ENCODE measurements around the gene DPP10.
"Not testable (repeated sequence)": the region's sequence is repeated elsewhere in the genome, so short reads cannot be mapped to it uniquely, and the experiment has no call there.

DPP10 gene

DNA sequence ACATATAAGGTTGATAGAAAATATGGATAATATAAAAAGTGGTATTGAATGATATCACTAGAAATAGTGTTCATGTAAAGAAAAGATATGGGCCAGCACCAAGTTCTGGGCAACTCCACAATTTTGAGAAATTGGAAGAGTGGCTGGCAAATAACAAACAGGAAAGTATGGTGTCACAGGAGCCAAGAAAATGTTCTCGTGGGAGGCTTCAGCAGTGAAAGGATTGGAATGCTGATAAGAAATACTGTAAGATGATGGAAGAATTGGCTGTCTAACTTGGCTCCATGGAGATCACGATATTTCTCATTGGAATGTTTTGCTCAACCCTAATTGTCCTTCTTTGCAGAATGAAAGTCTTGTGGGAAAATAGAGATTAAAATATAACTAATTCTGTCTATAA lies 856.8 kb downstream of the DPP10 start:
- no peak for DNase-seq

DNA sequence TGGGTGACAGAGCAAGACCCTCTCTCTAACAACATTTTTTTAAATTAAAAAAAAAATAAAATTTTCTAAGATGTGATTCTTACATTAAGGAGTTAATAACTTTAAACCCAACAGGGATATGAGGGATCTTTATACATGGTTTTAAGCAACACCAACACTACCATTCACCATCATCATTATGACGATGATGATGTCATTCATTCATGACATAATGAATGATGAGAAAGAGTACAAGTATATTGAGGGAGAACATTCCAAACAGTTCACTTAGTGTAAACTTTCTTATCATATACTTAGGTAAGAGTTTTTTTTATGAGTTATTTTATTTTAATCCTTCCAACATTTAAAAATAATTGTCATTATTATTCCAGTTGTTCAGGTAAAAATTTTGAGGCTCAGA lies 863.3 kb downstream of the DPP10 start:
- no peak for DNase-seq

DNA sequence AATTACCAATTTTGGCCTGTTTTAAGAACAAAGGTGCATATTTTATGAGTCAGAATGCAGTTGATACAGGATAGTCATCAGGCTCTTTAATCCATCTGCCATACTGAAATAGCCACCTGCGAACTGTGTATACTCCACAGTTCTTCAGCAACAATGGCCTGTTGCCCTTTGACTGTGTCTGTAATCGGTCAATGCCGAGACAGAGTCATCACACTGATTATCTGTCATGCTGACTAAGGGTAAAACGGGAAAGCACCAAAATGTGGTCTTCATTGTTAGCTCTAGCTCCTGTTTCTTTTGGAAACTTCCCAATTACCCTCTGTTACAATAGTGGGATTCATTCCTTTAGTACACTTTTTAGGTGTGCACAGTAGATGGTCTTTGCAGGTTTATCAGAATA lies 871.7 kb downstream of the DPP10 start:
- no peak for DNase-seq

DNA sequence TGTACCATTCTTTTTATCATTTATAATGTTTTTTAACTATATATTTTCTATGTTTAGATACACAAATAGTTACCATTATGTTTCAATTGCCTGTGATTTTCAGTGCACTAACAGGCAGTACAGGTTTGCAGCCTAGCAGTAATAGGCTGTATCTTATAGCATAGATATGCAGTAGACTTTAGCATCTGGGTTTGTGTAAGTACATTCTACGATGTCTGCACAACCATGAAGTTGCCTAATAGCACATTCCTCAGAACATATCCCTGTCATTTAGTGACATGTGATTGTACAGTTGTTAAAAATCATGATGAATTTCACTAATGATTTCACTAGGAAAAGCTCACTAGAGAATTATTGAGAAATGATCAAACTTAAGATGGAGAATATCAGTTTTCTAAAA lies 884.6 kb downstream of the DPP10 start:
- no peak for DNase-seq

DNA sequence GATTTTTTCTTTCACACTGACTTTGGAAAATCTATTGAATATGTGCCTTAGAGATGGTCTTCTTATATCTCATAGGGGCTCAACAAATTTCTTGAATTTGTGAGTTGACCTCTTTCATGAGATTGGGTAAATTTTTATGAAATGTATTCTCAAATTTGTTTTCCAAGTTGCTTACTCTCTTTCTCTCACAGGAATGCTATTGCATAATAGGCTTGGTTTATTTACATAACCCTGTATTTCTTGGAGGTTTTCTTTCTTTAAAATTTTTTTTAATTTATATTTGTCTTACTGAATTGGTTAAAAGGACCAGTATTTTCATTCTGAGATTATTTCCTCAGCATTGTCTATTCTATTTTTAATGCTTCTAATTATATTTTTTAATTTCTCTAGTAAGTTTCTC lies 917.1 kb downstream of the DPP10 start:
- no peak for DNase-seq

DNA sequence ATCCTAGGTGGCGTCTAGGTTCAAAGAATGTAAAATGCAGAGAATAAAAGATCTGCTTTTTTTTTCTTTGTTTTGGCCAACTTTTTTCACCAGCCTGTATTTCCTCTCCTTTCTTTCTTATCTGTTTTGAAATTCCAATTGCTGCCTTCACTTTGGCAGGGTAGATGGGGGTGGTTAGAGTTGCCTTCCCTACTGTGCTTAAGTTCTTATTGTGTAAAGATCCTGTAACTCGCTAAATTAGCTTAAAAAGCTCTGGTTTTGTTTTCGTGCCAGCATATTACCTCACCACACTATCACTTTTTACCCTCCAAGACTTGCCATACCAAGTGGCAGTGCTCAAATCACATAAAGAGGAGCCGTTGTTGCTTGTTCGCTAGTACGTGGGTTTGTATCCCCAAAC lies 921.7 kb downstream of the DPP10 start:
- DNase-seq, result no peak

DNA sequence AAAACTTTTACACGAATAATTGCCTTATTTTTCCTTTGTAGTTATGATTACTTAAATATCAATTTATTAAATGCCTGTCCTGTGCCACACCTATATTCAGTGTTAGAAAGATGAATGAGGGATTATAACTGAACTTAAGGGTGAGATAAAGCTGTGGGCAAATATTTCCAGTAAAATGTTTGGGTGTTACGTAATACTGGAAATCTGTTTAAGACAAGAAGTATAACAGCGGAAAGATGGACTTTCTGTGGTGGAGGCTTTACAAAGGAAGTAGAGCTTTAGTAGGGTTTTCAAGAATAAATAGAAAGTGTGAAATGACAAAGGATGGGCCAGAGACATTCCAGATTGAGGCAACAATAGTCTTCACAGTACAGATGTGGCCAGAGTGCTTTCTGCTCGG lies 927.0 kb downstream of the DPP10 start:
- DNase-seq, result no peak

DNA sequence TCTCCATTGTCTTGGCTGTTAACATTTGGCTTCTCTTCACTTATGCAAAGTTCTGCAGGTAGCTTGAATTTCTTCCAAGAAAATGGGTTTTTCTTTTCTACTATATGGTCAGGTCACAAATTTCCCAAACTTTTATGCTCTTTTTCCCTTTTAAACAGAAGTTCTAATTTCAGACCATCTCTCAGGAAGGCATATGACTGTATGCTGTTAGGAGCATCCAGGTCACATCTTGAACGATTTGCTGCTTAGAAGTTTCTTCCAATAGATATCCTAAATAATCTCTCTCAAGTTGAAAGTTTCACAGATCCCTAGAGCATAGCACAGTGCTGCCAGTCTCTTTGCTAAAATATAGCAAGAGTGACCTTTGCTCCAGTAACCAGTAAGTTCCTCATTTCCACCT lies 932.5 kb downstream of the DPP10 start:
- no peak for DNase-seq

DNA sequence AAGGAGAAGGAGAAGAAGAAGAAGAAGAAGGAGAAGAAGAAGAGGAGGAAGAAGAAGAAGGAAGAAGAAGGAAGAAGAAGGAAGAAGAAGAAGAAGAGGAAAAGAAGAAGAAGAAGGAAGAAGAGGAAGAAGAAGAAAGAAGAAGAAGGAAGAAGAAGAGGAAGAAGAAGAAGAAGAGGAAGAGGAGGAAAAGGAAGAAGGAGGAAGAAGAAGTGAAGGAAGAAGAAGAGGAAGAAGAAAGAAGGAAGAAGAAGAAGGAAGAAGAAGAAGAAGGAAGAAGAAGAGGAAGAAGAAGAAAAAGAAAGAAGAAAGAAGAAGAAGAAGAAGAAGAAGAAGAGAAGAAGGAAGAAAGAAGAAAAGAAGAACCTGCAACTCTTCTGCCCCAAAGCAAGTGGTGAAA lies 942.0 kb downstream of the DPP10 start:
- no peak for DNase-seq

DNA sequence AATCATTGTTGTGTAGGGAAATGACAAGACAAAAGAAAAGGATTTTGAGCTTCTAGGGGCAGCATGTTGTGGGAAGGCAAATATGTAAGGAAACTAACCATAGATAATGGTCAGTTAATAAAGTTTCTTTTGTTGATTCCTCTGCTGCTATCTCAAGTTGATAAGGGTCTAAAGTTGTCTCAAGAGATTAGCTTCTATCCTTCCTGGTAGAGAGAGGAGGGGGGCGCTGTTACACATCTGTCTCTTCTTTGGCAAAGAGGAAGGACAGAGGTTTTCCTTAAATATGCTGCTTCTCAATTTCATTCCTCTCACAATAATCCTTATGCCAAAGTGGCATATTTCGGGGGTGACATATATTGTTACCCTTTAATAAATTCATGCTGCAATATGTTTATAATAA lies 944.0 kb downstream of the DPP10 start:
- DNase-seq, result no peak

DNA sequence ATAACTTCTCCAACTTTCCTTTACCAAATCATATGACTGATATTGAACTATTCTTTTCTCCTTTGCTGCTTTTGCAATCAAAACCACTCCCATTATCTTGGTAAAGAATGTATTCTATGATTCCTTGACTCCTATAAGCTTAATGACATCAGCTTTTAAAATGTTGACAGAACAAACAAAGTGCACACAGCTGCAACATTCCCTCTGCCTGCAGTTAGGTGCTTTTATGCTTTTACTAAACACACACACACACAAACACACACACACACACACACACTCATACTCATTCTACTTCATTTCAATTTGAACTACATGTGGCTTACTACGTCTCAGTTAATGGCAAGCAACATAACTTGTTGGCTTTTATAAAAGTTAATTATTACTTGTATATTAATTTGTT lies 946.6 kb downstream of the DPP10 start:
- DNase-seq, result no peak

DNA sequence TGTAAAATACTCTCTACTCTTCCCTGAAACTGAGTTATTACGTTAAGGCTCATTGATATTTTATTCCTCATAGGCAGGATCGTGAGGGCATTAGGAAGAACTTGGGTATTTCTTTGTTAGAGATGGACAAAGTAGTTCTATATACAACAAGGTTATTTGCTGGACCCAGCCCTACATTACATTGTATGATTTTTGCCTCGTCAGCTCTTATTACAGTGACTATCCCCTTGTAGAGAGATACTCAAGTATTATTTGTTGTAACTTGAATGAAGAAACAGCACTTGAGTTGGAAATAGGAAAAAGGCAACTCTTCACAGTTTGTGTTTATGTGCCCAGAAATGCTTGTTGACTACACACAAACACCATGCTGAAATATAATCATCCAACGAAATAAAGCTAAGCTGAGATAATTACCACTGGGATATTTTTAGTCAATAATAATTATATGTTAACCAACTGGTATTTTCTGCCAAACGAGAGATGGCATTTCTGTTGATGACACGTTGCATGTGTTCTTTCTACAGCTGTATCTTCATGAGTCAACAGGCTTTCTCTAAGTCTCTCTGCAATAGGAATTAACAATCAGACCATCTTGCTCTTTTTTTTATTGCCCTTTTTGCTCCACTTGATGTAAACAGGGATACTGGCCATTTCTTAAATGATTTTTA lies 947.6 kb downstream of the DPP10 start:
- DNase-seq, result no peak

DNA sequence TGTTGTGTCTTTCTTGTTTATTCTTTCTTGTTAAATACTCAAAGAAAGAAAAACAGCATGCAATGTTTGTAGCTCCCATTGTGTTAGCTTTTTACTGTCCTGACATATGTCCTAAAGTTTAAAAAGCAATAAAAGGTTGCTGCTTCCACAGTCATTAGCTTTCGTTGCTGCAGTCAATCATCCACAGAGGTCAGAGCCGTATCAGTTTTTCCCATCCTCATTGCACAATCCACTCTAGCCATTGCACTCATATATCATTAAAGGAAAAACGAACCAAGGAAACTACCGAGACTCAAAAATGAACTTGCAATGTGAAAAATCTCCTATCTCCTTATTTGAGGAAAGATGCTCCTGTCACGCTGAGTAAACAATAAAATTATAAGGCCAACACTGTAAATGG lies 954.1 kb downstream of the DPP10 start:
- no peak for DNase-seq

DNA sequence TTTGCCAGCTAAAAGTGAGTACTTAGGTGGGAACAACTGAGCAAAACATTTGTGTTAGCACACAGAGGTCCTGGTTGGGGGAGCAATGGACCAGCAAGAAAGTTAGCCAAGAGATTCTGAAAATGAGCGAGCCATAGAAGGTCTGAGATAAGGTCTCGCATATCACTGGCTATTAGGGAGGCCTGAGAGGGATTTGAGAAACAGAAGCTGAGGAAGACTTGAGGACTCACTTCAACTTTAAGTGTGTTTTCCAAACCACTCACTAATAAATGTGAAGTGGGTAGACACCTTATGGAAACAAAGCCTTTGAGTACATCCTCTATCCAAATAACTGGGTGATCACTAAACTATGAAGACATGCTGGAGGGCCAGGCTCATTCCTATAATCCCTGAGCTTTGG lies 958.5 kb downstream of the DPP10 start:
- DNase-seq, result no peak

DNA sequence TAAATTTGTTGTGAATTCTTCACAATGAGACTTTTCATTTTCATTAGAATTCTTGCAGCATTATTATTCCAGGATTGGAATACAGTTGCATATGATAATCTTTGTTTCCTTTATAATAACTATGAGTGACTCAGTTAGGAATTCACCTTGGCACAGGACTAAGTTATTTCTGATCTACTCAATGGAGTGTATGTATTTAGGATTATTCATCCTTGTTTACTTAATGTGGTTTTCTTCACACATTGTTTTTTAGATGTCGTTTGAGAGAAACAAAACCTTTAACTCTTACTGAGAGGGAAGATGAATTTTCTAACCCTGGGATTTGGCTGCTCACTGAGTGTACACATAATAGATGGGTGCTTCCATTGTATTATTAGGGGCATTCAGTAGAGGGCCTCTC lies 970.1 kb downstream of the DPP10 start:
- no peak for DNase-seq

DNA sequence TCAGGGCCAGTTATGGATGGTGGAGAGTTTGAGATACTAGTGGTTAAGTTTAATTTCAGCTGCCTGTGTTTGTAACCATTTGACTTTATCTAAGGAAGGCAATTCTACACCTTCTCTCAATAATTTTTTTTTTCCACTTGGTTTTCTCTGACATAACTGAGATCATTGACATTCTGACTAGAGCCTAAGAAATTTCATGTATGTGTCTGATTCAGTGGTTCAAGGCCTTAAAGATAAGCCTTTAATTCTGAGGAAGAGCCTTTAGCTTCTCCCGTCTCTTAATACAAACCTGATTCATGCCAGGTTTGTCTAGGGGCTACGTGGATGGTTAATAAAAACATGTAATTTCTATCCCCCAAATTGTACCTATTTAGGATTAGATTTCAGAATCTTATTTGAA lies 971.4 kb downstream of the DPP10 start:
- DNase-seq, result no peak

DNA sequence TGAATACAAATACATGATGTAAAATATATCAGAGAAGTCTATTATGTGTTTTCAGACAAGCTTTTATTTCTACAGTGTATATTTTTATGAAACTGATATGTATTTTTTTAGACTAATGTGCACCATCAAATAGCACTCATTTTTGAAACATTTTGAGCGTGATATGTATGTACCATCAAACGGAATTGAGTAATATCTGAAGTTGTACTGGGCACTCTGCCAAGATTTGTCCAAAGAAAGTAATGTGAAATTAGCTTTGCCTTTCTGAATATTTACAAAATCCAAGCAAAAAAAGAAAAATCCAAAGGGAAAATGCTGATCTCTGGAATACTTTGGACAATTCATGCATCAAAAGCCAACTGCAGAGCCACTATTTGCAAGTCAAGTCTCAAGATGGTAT lies 972.0 kb downstream of the DPP10 start:
- DNase-seq, result no peak

DNA sequence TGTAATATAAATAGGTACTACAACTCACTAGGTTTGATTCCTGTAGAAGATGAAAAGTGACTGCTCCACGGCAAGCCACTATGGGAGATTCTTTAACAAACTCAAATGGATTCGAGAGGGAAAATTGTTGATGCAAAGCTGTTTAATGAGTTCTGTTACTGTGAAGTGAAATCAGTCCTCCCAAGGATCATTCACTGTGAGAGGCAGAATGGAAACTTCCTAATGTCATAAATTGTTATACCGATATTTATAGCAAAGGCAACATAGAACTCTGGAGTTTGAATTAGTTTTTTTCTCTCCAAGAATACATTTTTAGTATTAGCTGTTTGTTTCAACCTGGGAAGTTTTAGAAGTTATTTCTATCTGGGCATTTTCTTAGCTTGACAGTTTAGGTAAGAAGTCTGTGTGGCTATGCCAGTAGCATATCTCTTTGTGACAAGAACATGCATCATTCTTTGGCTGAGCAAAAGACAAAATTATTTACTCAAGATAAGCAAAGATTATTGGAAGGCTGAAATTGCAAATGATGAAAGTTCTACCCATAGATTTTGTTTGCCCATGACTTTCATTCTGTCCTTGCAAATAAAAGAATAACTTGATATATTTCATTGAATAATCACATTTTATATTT lies 979.7 kb downstream of the DPP10 start:
- DNase-seq, result no peak

DNA sequence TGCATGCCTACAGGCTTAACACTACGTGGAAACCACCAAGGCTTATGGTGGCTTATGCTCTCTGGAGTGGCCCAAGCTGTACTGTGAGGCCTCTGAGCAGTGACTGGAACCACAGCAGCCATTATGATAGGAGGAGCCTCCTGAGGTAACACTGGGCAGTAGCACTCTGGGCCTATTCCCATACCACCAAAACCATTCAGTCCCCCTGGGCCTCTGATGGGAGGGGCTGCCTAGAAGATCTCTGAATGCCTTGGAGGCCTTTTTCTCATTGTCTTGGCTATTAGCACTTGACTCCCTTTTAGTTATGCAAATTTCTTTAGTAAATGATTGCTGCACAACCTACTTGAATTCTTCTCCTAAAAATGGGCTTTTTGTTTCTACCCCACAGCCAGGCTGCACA lies 985.0 kb downstream of the DPP10 start:
- DNase-seq, result no peak

DNA sequence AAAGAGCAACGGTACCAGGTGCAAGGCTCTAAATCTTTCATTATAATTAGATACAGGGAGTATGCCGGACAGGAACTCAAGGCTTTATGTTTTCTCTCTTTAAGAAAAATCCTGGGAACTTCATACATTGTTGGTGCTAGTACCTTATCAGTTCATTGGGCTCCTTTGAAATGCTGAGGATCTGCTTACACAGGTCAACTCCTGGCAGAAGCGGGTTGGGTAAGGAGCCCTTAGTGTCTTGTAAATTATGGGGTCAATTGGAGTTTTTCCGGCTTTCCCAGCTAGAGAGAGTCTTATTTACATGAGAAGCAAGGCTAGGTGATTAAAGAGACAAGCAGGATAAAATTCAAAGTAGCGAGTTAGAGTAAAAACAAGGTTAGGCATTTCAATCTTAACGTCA lies 998.3 kb downstream of the DPP10 start:
- DNase-seq, result not testable (repeated sequence)

DNA sequence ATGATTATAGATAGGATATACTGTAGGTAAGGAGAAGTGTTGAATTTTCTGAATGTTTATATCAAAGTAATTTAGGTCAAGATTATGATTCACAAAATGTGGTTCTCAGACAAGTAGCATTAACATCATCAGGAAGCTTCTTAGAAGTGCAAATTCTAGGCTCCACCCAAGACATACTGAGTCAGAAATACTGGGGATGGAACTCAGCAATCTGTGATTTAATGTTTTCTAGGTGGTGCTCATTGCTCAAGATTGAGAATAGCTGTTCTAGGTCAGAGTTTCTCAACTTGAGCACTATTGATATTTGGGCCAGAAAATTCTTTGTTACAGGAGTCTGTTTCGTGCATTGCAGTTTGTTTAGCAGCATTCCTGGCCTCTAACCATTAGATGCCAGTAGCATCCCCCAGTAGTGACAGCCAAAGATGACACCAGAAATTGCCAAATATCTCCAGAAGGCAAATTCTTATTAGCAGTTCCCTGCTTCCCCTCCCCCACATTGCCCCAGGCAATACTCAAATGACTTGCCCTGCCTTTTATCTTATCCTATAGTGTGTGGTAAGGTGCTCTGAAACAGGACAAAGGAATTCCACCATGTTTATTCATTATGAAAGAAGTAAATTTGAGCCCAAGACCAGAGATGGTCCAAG lies 1001.2 kb downstream of the DPP10 start:
- DNase-seq, result no peak

DNA sequence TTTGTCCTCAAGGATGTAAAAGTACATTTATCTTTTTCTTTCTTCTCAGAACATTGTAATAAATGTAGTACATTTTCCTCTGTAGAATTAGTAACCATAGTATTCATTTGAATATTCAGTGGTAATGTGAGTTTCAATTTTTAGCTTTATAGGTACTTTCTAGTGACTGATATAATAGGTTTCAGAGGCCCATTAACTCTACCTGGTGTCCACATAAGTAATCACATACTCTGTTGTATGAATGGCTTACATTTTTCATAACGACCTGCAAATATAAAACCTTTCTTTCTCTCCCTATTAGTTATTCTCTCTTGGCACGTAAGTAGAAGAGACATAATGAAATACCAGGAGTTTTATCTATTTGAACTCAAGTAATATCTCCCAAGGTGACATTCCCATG lies 1017.6 kb downstream of the DPP10 start:
- no peak for DNase-seq

DNA sequence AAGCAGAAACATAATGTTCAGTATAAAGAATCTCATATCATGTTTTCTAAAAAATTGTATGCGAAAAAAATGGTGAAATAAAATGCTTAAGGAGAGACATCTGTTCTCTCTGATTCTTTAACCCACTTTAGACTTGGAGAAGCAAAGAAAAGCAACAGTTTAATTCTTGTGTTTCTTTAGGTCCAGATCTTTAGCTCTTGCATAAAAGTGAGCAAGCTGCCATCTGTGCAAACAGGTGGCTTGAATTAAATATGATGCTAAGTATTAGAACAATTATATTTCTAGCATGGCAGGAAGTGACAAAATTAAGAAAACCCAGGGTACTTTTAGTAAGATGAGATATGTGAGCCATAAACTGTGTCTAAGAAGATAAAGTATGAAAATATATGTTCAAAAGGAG lies 1038.3 kb downstream of the DPP10 start:
- DNase-seq, result no peak

DNA sequence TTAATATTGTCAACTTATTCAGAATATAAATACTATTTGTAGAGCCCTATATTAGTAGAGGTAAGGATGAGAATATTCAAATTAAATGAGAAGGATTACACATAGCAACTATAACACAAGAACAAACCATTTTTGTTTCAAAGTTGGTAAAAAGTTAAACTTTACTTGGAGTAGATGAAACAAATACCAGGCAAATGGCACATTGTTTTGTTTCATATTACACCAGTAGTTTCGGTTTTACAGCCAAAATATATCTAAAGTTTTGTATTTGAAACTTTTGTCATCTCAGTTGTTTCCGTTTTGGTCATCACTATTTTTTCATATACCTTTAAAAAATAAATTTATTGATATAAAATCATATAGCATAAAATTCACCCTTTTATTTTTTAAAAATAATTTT lies 1039.4 kb downstream of the DPP10 start:
- DNase-seq, result no peak

DNA sequence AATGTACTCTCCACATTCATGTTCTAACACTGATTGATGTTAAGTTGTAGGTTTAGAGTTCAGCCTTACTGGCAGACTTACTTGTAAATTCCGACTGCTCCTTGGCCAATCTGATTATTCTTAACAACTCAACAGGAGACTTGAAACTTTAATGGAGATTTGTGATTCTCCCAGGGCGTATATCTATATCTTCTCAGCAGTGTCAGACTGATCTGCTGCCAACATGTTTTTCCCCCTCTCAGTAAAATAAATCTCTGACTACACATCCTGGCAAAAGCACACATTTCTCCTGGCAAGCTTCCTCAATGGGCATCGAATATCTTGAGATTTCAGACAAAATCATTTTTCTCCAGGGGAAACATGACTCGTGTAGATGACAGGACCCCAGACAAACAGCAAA lies 1041.2 kb downstream of the DPP10 start:
- DNase-seq, result no peak
